GM18499 (cell line): ENCODE measurements around the gene EPS8L1.

Source experiments
- ATAC-seq: cut with Tn5 transposase; IDR thresholded peaks from one replicate; pipeline ENCODE4 v1.9.1; 2021; ENCODE audit warnings: moderate number of reproducible peaks; ENCODE audit not compliant: insufficient read depth, unreplicated experiment

The EPS8L1 gene

DNA sequence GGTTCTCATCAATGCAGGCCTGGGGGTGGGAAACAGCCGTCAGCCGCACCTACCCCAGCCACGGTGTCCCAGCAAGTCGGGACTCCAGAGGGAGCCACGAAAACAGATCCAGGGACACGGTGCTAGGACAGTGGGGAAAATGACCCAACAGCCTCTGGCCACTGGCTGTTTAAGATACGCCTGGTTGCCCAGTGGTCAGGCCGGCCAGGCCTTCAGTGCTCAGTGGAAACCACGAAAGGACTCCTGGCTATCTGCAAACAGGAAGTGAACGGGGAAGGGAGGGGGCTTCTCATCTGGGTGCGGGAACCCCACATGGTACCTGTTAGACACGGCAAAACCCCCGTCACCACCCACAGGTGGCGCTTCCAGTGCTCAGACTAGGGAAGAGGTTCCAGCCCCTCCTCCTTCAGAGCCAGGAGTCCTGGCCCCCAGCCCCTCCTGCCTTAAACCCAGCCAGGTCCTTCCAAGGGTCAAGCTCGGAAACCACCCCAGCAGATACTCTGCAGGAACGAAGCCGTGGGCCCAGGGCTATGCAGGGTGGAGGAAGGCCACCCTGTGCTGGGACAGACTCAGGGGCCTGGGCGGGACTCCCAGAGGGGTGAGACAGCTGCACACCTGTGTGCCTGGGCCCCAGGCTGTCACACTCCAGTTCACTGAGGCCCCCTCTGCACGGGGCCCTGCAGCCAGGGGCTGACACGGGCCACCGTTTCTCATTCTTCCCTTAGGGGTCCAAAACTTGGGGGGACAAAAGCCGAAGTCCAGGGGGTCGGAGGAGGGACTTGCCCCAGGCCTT is 37.3 kb downstream of the EPS8L1 start:
- no peak for ATAC-seq

DNA sequence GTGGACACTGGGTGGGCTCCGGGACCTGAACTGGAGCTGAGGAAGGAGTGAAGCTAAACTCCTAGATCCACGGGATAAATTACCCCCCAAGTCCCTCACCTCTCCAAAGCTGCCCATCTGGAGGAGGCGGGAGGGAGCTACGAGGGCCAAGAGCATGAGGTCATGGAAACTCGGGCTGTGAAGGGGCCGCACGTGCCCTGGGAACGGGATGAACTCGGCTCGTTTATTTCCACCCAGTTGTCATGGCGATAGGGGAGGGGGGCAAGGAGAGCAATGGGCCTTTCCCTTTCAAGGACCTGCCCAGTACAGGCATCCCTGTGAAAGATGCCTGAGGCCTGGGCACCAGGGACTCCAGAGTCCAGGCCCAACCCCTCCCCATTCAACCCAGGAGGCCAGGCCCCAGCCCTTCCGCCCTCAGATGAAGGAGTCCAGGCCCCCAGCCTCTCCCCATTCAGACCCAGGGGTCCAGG is 37.9 kb downstream of the EPS8L1 start:
- ATAC-seq, result no peak

DNA sequence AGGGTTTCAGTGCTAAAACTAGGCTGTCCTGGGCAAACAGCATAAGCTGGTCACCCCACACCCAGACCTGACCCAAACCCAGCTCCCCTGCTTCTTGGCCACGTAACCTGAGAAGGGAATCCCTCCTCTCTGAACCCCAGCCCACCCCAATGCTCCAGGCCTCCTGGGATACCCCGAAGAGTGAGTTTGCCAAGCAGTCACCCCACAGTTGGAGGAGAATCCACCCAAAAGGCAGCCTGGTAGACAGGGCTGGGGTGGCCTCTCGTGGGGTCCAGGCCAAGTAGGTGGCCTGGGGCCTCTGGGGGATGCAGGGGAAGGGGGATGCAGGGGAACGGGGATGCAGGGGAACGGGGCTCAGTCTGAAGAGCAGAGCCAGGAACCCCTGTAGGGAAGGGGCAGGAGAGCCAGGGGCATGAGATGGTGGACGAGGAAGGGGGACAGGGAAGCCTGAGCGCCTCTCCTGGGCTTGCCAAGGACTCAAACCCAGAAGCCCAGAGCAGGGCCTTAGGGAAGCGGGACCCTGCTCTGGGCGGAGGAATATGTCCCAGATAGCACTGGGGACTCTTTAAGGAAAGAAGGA is 39.0 kb downstream of the EPS8L1 start:
- no peak for ATAC-seq

DNA sequence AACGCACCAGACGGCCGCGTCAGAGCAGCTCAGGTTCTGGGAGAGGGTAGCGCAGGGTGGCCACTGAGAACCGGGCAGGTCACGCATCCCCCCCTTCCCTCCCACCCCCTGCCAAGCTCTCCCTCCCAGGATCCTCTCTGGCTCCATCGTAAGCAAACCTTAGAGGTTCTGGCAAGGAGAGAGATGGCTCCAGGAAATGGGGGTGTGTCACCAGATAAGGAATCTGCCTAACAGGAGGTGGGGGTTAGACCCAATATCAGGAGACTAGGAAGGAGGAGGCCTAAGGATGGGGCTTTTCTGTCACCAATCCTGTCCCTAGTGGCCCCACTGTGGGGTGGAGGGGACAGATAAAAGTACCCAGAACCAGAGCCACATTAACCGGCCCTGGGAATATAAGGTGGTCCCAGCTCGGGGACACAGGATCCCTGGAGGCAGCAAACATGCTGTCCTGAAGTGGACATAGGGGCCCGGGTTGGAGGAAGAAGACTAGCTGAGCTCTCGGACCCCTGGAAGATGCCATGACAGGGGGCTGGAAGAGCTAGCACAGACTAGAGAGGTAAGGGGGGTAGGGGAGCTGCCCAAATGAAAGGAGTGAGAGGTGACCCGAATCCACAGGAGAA is 39.9 kb downstream of the EPS8L1 start:
- ATAC-seq, result no peak

DNA sequence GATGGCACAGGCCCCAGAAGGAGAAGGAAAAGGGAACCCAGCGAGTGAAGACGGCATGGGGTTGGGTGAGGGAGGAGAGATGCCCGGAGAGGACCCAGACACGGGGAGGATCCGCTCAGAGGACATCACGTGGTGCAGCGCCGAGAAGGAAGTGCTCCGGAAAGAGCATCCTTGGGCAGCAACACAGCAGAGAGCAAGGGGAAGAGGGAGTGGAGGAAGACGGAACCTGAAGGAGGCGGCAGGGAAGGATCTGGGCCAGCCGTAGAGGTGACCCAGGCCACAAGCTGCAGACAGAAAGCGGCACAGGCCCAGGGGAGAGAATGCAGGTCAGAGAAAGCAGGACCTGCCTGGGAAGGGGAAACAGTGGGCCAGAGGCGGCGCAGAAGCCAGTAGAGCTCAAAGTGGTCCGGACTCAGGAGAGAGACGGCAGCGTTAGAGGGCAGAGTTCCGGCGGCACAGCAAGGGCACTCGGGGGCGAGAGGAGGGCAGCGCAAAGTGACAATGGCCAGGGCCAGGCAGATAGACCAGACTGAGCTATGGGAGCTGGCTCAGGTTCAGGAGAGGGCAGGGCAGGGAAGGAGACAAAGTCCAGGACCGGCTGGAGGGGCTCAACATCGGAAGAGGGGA is 40.7 kb downstream of the EPS8L1 start:
- no peak for ATAC-seq

DNA sequence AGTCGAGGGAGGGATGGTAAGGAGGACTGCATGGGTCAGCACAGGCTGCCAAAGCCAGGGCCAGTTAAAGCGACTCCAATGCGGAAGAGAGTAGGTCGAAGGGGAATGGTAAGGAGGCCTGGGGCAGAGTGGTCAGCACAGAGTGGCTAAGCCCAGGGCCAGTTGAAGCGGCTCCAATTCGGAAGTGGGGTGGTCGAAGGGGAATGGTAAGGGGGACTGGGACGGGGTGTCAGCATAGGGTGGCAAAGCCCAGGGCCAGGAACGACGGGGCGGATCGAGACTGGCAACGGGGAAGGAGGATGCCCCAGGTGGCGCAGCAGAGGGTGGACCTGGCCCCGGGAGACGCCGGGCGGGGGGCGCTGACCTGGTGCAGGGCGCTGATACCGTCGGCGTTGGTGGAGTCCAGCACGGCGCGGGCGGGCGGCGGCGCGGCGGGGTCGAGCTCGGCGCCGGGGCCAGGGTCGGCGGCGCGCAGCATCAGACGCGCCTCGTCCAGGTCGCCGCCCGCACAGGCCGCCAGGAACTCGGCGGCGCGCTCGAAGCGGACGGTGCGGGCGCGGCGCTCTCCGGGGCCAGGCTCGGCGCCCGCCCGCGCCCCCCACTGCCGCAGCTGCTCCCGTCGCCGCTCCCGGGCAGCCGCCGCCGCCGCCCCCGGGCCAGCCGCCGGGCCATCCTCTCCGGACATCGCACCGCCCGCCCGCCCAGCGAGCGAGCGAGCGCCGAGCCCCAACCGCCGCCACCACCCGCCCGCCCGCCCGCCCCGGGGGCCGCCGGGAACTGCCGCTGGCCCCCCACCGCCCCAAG is 41.4 kb downstream of the EPS8L1 start, which contains the start of gene PPP1R12C:
Gene PPP1R12C (minus strand): TSS at position 779 of the 804 bp plus-strand sequence. CDS start 94 bp downstream, at position 685.
- no peak for ATAC-seq

DNA sequence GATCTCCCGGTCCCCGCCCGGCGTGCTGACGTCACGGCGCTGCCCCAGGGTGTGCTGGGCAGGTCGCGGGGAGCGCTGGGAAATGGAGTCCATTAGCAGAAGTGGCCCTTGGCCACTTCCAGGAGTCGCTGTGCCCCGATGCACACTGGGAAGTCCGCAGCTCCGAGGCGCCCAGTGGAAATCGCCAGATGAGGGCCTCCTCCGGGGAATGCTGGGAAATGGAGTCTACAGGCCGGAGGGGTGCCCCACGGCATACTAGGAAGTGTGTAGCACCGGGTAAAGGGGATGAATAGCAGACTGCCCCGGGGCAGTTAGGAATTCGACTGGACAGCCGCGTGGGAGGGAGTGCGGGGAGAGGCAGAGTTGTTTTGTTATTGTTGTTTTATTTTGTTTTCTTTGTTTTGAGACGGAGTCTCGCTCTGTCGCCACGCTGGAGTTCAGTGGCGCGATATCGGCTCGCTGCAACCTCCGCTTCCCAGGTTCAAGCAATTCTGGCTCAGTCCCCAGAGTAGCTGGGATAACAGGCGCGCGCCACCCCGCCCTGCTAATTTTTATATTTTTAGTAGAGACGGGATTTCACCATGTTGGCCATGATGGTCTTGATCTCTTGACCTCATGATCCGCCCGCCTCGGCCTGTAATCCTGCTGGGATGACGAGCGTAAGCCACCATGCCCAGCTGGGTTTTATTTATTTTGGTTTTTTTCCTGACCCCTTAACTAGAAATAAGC is 42.2 kb downstream of the EPS8L1 start:
- peak; percentile 58 for ATAC-seq

DNA sequence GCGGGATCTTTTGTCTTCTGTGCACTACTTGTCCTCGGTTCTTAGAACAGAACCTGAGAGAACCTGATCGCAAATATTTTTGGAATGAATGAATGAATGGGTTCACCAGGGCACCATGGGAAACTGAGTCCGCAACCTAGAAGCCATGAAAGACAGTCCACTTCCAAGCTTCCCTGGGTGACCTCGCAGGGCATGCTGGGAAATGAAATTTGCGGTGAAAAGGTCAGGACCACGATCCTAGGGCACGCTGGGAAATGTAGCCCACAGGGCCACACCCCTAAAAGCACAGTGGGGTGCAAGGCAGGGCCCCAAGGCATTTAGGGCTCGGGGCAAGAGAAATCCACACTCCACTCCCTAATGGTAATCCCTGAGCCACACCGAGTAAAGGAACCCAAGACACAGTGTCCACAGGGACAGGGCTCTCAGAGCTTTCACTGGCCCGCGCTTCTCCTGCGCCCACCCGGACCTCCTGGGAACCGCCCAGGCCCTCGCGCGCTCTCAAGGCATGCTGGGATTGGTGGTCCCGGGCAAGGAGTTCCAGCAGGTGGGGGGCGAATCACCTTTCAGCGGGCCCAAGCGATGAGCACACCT is 42.8 kb downstream of the EPS8L1 start:
- ATAC-seq, result no peak

DNA sequence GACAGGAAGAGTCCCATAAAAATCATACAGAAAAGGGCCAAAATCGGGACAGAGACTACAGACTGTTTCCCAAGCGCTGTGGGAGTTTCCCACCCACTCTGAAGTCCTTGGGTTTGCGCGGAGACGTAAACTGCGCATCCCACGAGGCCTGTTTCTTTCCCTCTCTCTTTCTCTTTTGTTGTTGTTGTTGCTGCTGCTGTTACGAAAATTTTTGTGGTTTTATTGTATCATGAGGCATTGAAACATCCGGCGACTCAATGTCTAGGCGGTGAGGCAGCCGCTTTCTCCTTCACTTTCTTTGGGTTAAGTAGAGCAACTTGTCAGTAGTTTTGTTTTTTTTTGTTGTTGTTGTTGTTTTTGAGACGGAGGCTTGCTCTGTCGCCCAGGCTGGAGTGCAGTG is 43.4 kb downstream of the EPS8L1 start:
- no peak for ATAC-seq

DNA sequence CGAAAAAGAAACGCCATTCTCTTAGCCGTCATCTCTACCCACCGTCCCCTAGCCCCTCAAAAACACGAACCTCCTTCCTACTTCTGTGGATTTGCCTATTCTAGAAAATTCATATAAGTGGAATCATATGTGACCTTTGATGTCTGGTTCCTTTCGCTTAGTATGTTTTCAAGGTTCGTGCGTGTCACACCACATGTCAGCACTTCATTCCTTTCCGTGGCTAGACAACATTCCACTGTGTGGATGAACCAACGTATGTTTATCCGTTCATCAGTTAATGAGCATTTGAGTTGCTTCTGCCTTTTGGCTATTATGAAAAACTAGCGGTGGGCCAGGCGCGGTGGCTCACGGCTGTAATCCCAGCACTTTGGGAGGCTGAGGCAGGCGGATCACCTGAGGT is 55.8 kb downstream of the EPS8L1 start:
- ATAC-seq, result no peak

DNA sequence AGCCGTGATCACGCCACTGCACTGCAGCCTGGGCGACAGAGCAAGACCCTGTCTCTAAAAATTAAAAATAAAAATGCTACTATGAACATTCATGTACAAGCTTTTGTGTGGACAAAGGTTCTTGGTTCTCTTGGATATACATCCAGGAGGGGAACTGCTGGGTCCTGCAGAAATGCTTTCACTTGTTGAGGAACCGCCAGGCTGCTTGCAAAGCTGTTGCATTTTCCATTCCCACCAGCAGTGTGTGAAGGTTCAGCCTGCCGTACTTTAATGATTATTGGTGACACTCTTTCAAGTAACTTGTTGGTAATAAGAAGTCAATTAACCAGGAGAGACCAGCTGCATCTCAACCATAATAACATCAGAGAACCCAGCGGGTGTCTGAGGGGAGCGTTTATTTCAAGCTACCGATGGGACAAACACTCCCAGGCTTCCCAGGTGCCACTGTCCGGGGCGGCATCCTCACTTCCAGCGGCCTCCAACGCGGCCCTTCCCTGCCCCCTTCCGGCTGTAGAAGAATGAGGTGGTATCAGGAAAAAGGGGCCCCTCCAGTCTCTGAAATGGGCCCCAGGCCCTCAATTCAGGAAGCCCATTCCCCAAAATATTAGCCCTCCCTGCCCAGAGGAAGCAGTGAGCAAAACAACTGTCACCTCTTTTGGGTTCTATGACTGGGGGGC is 56.9 kb downstream of the EPS8L1 start:
- ATAC-seq, result no peak

DNA sequence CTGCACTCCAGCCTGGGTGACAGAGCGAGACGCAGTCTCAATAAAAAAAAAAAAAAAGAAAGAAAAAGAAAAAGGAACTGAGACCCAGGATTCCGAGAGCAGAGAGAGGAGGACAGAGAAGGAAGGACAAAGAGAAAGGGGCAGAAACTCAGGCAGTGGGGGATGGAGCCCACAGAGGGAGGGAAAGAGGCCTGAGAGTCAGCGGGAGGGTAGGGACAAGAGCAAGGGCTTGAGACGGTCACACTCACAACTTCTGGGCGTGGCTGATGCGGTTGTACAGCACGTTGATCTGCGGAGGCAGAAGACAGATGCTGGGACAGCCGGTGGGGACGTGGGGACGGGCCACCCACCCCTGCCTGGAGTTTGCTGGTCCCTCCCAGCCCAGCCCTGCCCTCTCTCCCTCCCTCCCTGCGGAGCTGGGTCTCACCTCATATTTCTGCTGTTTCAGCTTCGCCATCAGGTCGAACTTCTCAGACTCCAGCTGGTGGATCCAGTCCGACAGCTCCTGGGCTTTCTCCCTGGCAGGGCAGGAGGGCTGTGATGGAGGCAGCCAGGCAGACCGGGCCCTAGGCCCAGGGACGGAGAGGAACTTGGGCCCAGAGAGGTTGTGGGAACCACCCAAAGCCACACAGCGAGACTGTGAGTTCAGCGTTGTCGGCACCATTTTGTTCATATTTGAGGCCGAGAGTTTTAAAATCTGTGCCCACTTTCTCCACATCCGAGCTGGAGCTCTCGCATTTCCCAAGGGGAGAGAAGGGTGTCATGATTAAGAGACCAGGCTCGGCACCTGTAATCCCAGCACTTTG is 58.2 kb downstream of the EPS8L1 start:
- no peak for ATAC-seq

DNA sequence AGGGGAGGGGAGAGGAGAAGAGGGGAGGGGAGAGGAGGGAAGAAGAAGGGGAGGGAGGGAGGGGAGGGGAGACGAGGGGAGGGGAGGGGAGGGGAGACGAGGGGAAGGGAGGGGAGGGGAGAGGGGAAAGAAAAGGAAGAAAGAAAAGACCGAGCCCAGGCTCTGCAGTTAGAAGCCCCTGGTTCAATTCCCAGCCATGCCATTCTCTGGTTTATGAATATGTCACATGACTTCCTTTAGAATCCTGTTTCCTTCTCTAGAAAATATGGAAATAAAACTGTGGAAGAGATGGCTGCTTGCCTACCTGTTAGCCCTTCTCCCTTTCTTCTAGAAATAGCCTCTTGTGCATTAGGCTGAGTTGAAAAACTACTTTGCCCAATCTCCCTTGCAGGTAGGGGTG is 59.1 kb downstream of the EPS8L1 start:
- no peak for ATAC-seq

DNA sequence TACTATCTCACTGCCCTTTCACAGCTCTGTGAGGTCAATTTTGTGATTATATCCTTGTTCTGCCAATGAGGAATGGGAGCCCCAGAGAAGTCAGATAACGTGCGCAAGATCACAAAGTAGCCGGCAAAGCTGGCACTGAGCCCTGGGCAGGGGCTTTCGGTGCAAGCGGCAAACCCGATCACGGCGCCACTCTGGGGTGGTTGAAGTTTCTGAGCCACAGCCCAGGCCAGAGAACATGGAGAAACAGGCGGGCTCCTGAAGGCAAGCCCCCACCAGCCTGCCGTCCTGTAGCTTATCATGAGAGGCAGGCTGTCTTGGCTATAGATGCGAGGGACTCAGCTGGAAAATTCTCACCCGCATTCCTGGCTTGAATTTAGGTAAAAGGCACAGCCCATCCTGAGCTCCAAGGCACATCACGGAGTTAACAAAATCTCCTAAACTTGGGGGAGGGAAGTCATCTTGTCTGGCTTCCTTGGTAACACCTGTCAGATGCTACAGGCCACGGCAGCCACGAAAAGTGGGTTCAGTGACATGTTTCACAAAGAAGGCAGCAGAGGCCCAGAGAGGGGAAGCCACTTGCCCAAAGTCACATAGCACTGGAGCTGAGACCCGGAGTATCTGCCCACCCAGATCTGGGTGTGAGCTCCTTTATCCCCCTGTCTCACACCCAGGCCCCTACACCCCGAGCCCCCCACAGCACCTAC is 60.9 kb downstream of the EPS8L1 start:
- ATAC-seq, result no peak
